Kidney (tissue), 14 donors: ENCODE results near the gene HHATL. TPM values are rescaled to one million over a fixed set of nuclear protein-coding genes. Genes with fewer than 3 reads are reported as not detected.

Experiments used
- DNase-seq, 5 donors: peaks; one replicate each; pipeline ENCODE4 v3.0.0-alpha.2; 2013 to 2020
- FAIRE-seq: peaks from 2 replicates; lab custom pipeline; 2012; peaks lifted over from hg19 to GRCh38; lab: Jason Lieb, UNC
- H3K27ac ChIP-seq, 2 donors: one replicate each; pipeline ENCODE4 v1.7.0; 2013; ENCODE audit warnings: low read depth in 2 of 2, low read length in 2 of 2, inconsistent platforms in 1 of 2
- H3K27me3 ChIP-seq: one replicate; pipeline ENCODE4 v1.7.1; 2013; ENCODE audit warnings: low read length, inconsistent platforms; ENCODE audit not compliant: control insufficient read depth, insufficient read depth
- H3K36me3 ChIP-seq, 3 donors: one replicate each; pipeline versions ENCODE4 v1.7.0 to v1.7.1; 2013; ENCODE audit warnings: low read length in 3 of 3, control low read depth in 1 of 3, inconsistent platforms in 1 of 3; ENCODE audit not compliant: insufficient read depth in 3 of 3, control insufficient read depth in 2 of 3
- H3K4me1 ChIP-seq, 3 donors: one replicate each; pipeline versions ENCODE4 v1.7.0 to v1.7.1; 2013; ENCODE audit warnings: low read length in 3 of 3, inconsistent platforms in 1 of 3, low read depth in 1 of 3; ENCODE audit not compliant: control insufficient read depth in 2 of 3, insufficient read depth in 2 of 3
- H3K4me3 ChIP-seq, 3 donors: one replicate each; pipeline versions ENCODE4 v1.7.0 to v1.8.1; 2013; ENCODE audit warnings: low read length in 3 of 3, control low read depth in 1 of 3, inconsistent platforms in 1 of 3
- H3K9ac ChIP-seq, 3 donors: one replicate each; pipeline versions ENCODE4 v1.7.0 to v1.7.1; 2013; ENCODE audit warnings: low read length in 3 of 3, control low read depth in 1 of 3, inconsistent platforms in 1 of 3
- H3K9me3 ChIP-seq, 3 donors: one replicate each; pipeline versions ENCODE4 v1.7.0 to v1.7.1; 2013; ENCODE audit warnings: low read length in 3 of 3, control low read depth in 1 of 3, inconsistent platforms in 1 of 3; ENCODE audit not compliant: control insufficient read depth in 2 of 3, insufficient read depth in 1 of 3
- intact Hi-C: fragments of 100-400 bp; cut with DNase I; formaldehyde crosslinking; loops from one replicate; pipeline ENCODE4 v1.11.1; 2022
- polyA plus RNA-seq: library from polyadenylated mRNA; stranded (reverse); fragments of 350-450 nt; fragmentation: Illumina TruSeq; extraction: RNeasy Lipid Tissue Mini Kit (QIAGEN cat#74804); gene quantifications from one replicate; pipeline ENCODE4 v1.2.3, GENCODE V29; 2014; ENCODE audit warnings: low read depth, low replicate concordance; ENCODE audit not compliant: insufficient read depth
- total RNA-seq: library from RNA; stranded (reverse); fragmentation: NEBNext Ultra II Directional; extraction: Animal tissue kit (Norgen Biotek cat#: 25700); gene quantifications from one replicate; pipeline ENCODE4 v1.2.1, GENCODE V29; 2021
- TF ChIP-seq, protein P1 (sequence below): IDR thresholded peaks from 3 replicates; pipeline ENCODE4 v1.5.1; 2012; ENCODE audit warnings: mild to moderate bottlenecking, moderate library complexity, borderline replicate concordance; ENCODE audit not compliant: insufficient read depth; ENCODE audit errors: extremely low read depth
- donor health status: control.
- donor health status: control.
- donor health status: control.
- donor health status: control.
- donor health status: control.
- donor health status: DM: yes; HTN: yes; CAD: no.
- donor health status: Normal renal cell carcinoma (clear cell type).

HHATL gene
- total and polyA plus RNA-seq, 2 donors from 2014 or later = not detected

DNA sequence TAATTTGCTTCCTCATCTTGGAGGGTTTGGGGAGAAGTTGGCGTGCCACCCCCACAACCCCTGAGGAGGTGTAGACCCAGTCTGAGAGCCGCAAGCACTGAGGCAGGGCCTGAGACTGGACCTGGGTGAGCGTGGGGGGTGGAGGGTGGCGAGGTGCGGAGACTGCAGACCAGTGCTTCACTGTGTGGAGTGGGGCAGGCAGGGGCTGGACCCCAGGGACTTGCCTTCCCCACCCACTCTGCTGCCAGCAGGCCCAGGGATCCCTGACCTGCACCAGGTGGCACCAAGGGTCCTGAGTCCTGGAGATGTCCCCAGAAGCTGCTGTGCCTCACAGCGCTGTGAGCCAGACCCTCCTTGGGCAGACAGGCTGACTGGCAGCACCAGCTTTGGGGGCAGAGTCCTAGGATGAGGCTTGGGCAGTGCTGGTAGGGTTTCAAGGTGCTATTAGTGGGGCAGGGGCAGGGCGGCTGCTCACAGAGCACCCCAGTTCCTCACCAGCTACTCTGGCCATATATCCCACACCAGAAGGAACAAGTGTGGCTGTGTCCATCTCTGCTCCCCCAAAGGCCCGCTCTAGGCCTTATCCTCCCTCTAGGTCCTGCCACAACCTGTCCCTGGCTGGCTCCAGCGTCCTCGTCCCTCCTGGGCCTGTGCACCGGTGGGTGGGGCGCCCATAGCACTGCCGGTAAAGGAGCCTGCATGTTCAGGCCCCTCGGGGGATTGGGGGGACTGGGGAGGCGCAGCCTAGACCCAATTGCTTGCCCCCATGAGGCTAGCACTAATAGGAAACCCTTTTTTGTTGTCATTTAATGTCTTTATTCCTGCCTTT lies 37.3 kb downstream of the HHATL start:
- H3K4me1 ChIP-seq = peaks cover 0 to 2% (median 0%) of the 10 kb centered on the region in 3 donors
- no peak overlapping the region for H3K9ac ChIP-seq
- no peak overlapping the region for H3K4me3 ChIP-seq
- no peak overlapping the region for H3K27ac ChIP-seq
- no peaks in the 10 kb centered on the region for H3K27me3 ChIP-seq
- TF ChIP-seq, protein P1, sequence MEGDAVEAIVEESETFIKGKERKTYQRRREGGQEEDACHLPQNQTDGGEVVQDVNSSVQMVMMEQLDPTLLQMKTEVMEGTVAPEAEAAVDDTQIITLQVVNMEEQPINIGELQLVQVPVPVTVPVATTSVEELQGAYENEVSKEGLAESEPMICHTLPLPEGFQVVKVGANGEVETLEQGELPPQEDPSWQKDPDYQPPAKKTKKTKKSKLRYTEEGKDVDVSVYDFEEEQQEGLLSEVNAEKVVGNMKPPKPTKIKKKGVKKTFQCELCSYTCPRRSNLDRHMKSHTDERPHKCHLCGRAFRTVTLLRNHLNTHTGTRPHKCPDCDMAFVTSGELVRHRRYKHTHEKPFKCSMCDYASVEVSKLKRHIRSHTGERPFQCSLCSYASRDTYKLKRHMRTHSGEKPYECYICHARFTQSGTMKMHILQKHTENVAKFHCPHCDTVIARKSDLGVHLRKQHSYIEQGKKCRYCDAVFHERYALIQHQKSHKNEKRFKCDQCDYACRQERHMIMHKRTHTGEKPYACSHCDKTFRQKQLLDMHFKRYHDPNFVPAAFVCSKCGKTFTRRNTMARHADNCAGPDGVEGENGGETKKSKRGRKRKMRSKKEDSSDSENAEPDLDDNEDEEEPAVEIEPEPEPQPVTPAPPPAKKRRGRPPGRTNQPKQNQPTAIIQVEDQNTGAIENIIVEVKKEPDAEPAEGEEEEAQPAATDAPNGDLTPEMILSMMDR = no peak
- intact Hi-C loops = no loop called here
- H3K9me3 ChIP-seq = no peaks in the 10 kb centered on the region
- no peaks in the 10 kb centered on the region for H3K36me3 ChIP-seq
- DNase-seq (peak in 1 of 5 donors; percentile 61), FAIRE-seq (no peak)

DNA sequence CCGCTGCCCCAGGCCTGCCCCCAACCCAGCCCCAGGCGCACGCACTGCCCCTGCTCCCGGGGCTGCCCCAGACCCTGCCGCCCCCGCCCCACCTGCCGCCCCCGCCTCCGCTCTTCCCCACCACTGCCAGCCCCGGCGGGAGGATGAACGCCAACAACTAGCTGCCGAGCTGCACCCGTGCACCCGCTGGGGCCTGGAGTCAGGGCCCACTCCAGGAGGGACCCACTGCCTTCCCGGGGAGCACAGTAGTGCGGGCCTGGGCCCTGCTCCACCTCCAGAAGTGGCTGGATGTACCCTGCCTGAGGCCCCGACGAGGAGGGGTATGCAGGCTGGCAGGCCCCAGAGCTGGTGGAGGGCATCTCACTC lies 38.2 kb downstream of the HHATL start:
- Histone ChIP-seq H3K4me1 (peaks cover 0 to 2% (median 0%) of the 10 kb centered on the region in 3 donors), H3K4me3 (no peak overlapping the region), H3K9me3 (no peaks in the 10 kb centered on the region), H3K9ac (no peak overlapping the region), H3K27ac (no peak overlapping the region), H3K27me3 (no peaks in the 10 kb centered on the region), H3K36me3 (no peaks in the 10 kb centered on the region)
- TF ChIP-seq, protein P1 = no peak
- FAIRE-seq (no peak), DNase-seq (no peak)
- intact Hi-C loops = no loop called here

DNA sequence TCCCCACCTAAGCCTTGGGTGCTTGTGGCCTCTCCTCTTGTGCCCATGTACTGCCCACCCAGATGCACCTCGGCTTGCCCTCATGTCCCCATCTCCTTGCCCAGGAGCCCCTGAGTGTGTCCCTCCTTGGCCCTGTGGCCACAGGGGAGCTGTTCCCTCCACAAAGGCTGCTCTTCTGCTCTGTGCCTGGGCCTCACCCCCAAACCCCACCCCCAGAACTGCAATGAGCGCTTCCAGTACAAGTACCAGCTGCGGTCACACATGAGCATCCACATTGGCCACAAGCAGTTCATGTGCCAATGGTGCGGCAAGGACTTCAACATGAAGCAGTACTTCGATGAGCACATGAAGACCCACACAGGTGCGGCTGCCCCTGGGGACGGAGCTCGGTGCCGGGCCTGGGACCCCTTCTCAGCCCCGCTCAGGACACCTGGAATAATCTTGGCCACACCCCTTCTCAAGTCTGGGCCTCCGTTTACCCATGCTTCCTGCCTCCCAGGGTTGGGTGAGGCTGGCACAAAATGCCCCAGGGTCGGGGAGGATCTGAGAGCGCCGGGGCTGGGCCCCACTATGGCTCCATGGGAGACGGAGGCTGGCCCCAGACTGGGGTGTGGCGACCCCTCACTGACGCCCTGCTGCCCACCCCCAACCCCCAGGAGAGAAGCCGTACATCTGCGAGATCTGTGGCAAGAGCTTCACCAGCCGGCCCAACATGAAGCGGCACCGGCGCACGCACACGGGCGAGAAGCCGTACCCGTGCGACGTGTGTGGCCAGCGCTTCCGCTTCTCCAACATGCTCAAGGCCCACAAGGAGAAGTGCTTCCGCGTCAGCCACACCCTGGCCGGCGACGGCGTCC lies 38.8 kb downstream of the HHATL start:
- FAIRE-seq (no peak), DNase-seq (peak in 1 of 5 donors; percentile 76)
- H3K27me3 ChIP-seq = no peaks in the 10 kb centered on the region
- no peak overlapping the region for H3K4me3 ChIP-seq
- H3K4me1 ChIP-seq = peaks cover 0 to 2% (median 0%) of the 10 kb centered on the region in 3 donors
- no peak overlapping the region for H3K9ac ChIP-seq
- H3K27ac ChIP-seq = no peak overlapping the region
- TF ChIP-seq, protein P1 = no peak
- no peaks in the 10 kb centered on the region for H3K36me3 ChIP-seq
- H3K9me3 ChIP-seq = no peaks in the 10 kb centered on the region
- intact Hi-C loops = no loop called here
